SW480 (cell line): ENCODE results near the gene GJC2.

Experiments
- DNase-seq: peaks from one replicate; pipeline ENCODE4 v3.0.0-alpha.2; 2016; ENCODE audit warnings: low spot score

GJC2 gene

GRCh38 chr1:228145463-228146416 lies 4.0 kb upstream of the GJC2 start:
- no peak for DNase-seq

- DNase-seq = no peak
Observed at GRCh38 chr1:228146417-228147150, 3.1 kb upstream of the GJC2 start.

- no peak for DNase-seq
Observed at GRCh38 chr1:228147151-228147693, 2.5 kb upstream of the GJC2 start.

GRCh38 chr1:228147768-228148167 lies 2.0 kb upstream of the GJC2 start:
- no peak for DNase-seq

- no peak for DNase-seq
Observed at GRCh38 chr1:228148196-228148861, 1.4 kb upstream of the GJC2 start.

- no peak for DNase-seq
Observed at GRCh38 chr1:228148935-228149405, 760 bp upstream of the GJC2 start.

GRCh38 chr1:228150120-228150460 lies 360 bp downstream of the GJC2 start:
- no peak for DNase-seq

GRCh38 chr1:228150461-228151179 lies 890 bp downstream of the GJC2 start:
- no peak for DNase-seq

GRCh38 chr1:228151180-228151925 lies 1.6 kb downstream of the GJC2 start:
- no peak for DNase-seq

- no peak for DNase-seq
Observed at GRCh38 chr1:228152097-228152917, 2.6 kb downstream of the GJC2 start.

- no peak for DNase-seq
Observed at GRCh38 chr1:228152918-228153258, 3.2 kb downstream of the GJC2 start.

GRCh38 chr1:228154021-228154669 lies 4.4 kb downstream of the GJC2 start:
- DNase-seq = no peak

- peak; percentile 64 for DNase-seq
Observed at GRCh38 chr1:228154670-228155571, 5.2 kb downstream of the GJC2 start.

GRCh38 chr1:228155596-228156514 lies 6.1 kb downstream of the GJC2 start:
- DNase-seq = no peak

GRCh38 chr1:228156515-228156881 lies 6.8 kb downstream of the GJC2 start:
- DNase-seq = no peak

GRCh38 chr1:228156941-228157728 lies 7.4 kb downstream of the GJC2 start:
- no peak for DNase-seq

GRCh38 chr1:228157729-228158126 lies 8.0 kb downstream of the GJC2 start:
- DNase-seq = no peak
